ENCODE measurements around the gene CHST12.
A peak's percentile ranks its signal among the peaks of the same experiment; 100 is the strongest.

Gene CHST12

DNA sequence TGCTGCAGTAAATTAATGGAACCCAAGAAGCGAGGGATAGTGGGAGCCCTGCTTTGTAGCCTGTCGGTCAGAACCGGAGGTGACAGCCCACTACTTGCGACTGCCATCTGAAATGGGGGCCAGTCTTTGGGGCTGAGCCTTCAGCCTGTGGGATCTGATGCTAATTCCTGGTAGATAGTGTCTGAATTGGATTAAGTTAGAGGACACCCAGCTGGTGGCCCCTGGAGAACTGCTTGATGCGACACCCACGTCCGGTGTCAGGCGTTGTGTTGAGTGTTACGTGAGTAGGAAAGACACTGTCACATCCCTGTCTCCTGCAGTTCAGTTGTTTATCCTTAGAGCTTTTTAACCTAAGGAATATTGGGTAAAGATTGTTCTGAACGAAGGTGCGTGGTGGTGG, 43.8 kb upstream of the CHST12 start:
- Histone ChIP-seq H3K4me1 (peaks cover 53 to 67% (median 58%) of the 10 kb centered on the region in 10 experiments), H3K9ac (peak overlapping the region; percentile 9 to 100 (median 59); a peak in 14 of 22 replicates), H4K20me1 (peaks cover 75 to 99% (median 98%) of the 10 kb centered on the region in 11 experiments), H3K27ac (peak overlapping the region in 4 of 11 experiments; percentile 10 to 70 (median 62); a peak in 5 of 22 replicates), H3K9me3 (replicated peaks in 1 of 11) (no peaks in the 10 kb centered on the region), H3K4me3 (no peak overlapping the region; a peak in 1 of 20 replicates), H3K27me3 (no peaks in the 10 kb centered on the region), H3K36me3 (peaks cover 70 to 88% (median 87%) of the 10 kb centered on the region in 11 experiments), H3K4me2 (peak overlapping the region in 9 of 11 experiments; percentile 37 to 98 (median 95); a peak in 15 of 22 replicates)
- TF ChIP-seq Cebpa-rat (IDR thresholded peaks at IDR 0.05) = no peak

DNA sequence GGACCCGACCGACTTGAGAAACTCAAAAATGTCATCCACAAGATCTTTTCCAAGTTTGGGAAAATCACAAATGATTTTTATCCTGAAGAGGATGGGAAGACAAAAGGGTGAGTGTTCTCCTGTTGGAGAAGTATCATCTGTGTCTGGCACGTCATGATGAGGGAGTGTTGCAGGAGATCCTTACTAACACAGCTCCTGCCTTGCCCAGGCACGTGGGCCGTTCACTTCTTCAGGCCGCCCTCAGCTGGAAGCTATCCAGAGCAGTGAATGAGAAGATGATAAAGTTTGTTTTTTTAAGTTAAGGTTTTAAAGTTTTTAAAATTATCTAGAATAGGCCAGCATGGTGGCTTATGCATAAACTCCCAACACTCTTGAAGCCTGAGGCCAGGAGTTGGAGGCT, 42.6 kb upstream of the CHST12 start:
- TF ChIP-seq Cebpa-rat (IDR thresholded peaks at IDR 0.05) = no peak
- Histone ChIP-seq H3K9ac (peak overlapping the region in 10 of 11 experiments; percentile 18 to 67 (median 58); a peak in 19 of 22 replicates), H3K4me3 (peak overlapping the region in 4 of 10 experiments; percentile 24 to 41 (median 33); a peak in 5 of 20 replicates), H3K9me3 (replicated peaks in 1 of 11) (no peaks in the 10 kb centered on the region), H3K27me3 (no peaks in the 10 kb centered on the region), H3K4me1 (peaks cover 53 to 67% (median 58%) of the 10 kb centered on the region in 10 experiments), H3K27ac (peak overlapping the region in 8 of 11 experiments; percentile 52 to 74 (median 66); a peak in 17 of 22 replicates), H3K4me2 (peak overlapping the region; percentile 17 to 98 (median 95); a peak in 19 of 22 replicates), H4K20me1 (peaks cover 77 to 100% (median 100%) of the 10 kb centered on the region in 11 experiments), H3K36me3 (peaks cover 82 to 100% (median 99%) of the 10 kb centered on the region in 11 experiments)

DNA sequence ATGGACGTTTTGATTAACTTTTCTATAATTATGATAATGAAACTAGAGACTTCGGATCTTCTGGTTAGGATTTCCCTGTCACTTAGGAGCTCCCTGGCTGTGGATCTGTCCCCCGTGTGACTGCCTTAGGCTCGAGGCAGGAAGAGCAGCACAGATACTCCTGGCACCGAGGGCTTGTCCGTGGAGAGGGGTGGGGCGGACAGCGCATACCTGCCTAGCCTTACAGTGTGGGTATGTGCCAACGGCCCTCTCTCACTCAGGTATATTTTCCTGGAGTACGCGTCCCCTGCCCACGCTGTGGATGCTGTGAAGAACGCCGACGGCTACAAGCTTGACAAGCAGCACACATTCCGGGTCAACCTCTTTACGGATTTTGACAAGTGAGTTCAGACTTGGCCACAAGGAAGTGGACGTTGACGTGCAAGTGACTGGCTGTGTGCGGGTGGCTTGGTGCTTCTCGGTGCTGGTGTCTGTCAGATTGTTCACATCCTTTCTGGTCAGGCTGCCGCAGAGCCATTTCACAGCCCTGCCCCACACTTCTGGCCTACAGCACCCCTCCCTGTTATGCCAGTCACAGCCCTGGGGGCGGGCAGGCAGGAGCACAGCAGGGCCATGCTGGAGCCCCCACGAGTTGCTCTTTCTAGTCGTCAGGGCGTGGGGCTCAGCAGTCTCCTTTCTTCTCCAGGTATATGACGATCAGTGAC, 40.9 kb upstream of the CHST12 start:
- no peak overlapping the region for H3K4me3 ChIP-seq
- peaks cover 60 to 100% (median 100%) of the 10 kb centered on the region in 11 experiments for H4K20me1 ChIP-seq
- peak overlapping the region in 4 of 11 experiments; percentile 12 to 70 (median 62); a peak in 6 of 22 replicates for H3K27ac ChIP-seq
- H3K27me3 ChIP-seq = no peaks in the 10 kb centered on the region
- no peak overlapping the region for H3K4me2 ChIP-seq
- H3K36me3 ChIP-seq = peaks cover 98 to 100% (median 100%) of the 10 kb centered on the region in 11 experiments
- TF ChIP-seq Cebpa-rat (IDR thresholded peaks at IDR 0.05) = no peak
- H3K9ac ChIP-seq = no peak overlapping the region
- no peaks in the 10 kb centered on the region for H3K9me3 ChIP-seq (replicated peaks in 1 of 11)
- H3K4me1 ChIP-seq = peaks cover 35 to 49% (median 42%) of the 10 kb centered on the region in 10 experiments

DNA sequence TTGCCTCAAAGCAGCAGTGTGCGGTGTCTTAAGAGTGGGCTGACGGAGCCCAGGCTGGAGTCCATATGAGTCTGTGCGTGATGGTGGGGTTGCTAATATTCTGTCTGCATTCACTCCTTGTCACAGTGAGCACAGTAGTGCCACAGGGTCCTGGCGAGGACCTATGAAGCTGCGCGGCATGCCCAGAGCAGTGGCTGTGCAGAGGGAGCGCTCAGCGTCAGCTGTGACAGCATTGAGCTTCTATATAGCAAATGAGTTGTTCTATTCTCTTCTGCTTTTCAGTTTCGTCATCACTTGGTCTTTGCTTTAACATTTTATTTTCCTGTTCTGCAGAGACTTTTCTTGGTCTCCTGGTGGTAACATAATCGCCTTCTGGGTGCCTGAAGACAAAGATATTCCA, 34.3 kb upstream of the CHST12 start:
- Histone ChIP-seq H3K9ac (no peak overlapping the region), H3K36me3 (peaks cover 100% of the 10 kb centered on the region in 11 experiments), H3K4me2 (no peak overlapping the region), H3K27me3 (no peaks in the 10 kb centered on the region), H3K9me3 (replicated peaks in 1 of 11) (no peaks in the 10 kb centered on the region), H3K4me3 (no peak overlapping the region), H3K4me1 (no peaks in the 10 kb centered on the region), H3K27ac (no peak overlapping the region), H4K20me1 (peaks cover 18 to 100% (median 100%) of the 10 kb centered on the region in 11 experiments; a peak in 21 of 22 replicates)
- no peak for TF ChIP-seq Cebpa-rat (IDR thresholded peaks at IDR 0.05)

DNA sequence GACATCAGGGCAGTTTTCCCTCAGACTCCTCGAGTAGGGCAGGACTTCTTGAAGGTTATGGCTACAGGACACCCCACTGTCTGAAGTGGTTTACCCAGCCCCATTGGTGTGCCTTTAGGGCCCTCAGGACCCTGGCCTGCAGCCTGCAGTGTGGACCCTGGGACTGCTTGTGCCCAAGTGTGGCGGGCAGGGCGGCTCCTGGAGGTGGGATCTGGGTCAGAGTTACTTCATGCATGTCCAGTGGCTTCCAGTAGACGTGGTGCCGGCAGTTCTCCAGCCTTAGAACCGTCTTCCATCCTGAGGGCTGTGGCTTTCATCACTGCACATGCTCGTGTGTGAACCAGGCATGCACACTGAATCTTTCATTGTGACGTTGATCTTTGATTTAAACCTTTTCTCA, 32.1 kb upstream of the CHST12 start:
- peaks cover 18 to 100% (median 100%) of the 10 kb centered on the region in 11 experiments; a peak in 21 of 22 replicates for H4K20me1 ChIP-seq
- TF ChIP-seq Cebpa-rat (IDR thresholded peaks at IDR 0.05) = no peak
- no peaks in the 10 kb centered on the region for H3K4me1 ChIP-seq
- H3K4me3 ChIP-seq = no peak overlapping the region
- no peak overlapping the region for H3K9ac ChIP-seq
- H3K27me3 ChIP-seq = no peaks in the 10 kb centered on the region
- no peak overlapping the region for H3K4me2 ChIP-seq
- no peaks in the 10 kb centered on the region for H3K9me3 ChIP-seq (replicated peaks in 1 of 11)
- H3K27ac ChIP-seq = no peak overlapping the region
- H3K36me3 ChIP-seq = peaks cover 100% of the 10 kb centered on the region in 11 experiments

DNA sequence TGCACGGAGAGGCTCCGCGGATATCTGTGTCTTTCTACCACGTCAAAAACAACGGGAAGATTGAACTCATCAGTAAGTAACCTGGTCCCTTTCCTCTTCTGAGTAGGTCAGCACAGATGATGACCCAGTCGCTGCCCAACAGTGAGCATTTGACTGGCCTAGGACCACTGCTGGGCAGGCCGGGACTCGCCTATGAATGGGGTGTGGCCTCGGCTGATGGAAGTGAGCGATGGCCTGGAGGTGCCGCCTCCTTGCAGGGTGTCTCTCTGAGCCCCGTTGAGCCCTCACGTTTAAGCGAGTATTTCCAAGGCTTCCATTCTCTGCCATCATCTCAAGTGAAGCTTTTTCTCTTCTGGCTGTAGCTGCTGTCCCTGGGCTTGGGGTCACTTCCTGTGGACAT, 30.7 kb upstream of the CHST12 start:
- no peaks in the 10 kb centered on the region for H3K27me3 ChIP-seq
- peaks cover 100% of the 10 kb centered on the region in 11 experiments for H3K36me3 ChIP-seq
- H3K4me2 ChIP-seq = no peak overlapping the region
- no peak for TF ChIP-seq Cebpa-rat (IDR thresholded peaks at IDR 0.05)
- peaks cover 32 to 100% (median 100%) of the 10 kb centered on the region in 11 experiments for H4K20me1 ChIP-seq
- no peak overlapping the region for H3K4me3 ChIP-seq
- H3K9ac ChIP-seq = no peak overlapping the region
- H3K9me3 ChIP-seq (replicated peaks in 1 of 11) = no peaks in the 10 kb centered on the region
- no peak overlapping the region for H3K27ac ChIP-seq
- peaks cover 0 to 9% (median 0%) of the 10 kb centered on the region in 10 experiments; a peak in 2 of 20 replicates for H3K4me1 ChIP-seq

DNA sequence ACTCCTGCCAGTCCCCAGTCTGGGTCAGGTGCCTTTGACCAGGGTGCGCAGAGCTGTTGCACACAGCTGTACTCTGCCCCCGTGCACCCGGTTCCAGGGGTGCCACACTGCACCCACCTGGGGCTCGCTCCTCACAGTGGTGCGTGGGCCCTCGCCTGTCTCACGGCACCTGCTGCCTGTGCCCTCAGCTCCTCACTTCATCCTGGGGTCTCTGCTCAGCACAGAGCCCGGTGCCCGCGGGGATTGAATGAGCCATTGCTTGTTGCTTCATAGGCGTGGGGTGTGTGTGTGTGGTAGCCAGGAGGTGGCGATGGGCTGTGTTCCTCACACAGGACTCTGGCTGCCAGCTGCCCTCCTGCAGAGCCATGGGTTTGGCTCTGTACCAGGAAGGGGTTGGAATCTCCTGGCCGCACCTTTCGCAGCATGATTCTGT, 30.3 kb upstream of the CHST12 start:
- no peak overlapping the region for H3K9ac ChIP-seq
- H4K20me1 ChIP-seq = peaks cover 36 to 100% (median 100%) of the 10 kb centered on the region in 11 experiments
- peaks cover 100% of the 10 kb centered on the region in 11 experiments for H3K36me3 ChIP-seq
- H3K4me1 ChIP-seq = peaks cover 0 to 12% (median 0%) of the 10 kb centered on the region in 10 experiments; a peak in 2 of 20 replicates
- H3K4me2 ChIP-seq = no peak overlapping the region
- no peak overlapping the region for H3K27ac ChIP-seq
- no peaks in the 10 kb centered on the region for H3K9me3 ChIP-seq (replicated peaks in 1 of 11)
- H3K27me3 ChIP-seq = no peaks in the 10 kb centered on the region
- TF ChIP-seq Cebpa-rat (IDR thresholded peaks at IDR 0.05) = no peak
- no peak overlapping the region for H3K4me3 ChIP-seq

DNA sequence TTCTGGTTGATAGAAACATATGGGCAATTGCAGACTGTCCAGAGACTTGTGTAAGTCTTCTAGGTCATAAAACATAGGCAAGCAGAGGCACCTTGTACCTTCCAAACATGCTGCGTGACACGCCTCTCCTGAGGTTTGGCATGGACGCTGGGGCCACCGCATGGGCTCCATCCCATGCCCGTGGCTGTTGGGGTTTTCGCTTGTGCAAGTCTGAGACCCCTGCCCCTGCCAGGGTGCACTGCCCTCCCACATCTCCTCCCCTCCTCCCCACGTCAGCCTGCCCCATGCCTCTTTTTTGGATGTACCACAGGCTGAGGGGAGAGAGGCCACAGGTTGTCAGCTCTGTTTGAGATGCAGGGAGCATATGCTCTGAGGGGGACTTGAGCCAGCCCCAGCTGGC, 29.8 kb upstream of the CHST12 start:
- Histone ChIP-seq H3K4me2 (no peak overlapping the region), H3K9me3 (replicated peaks in 1 of 11) (no peaks in the 10 kb centered on the region), H3K4me3 (no peak overlapping the region), H3K27me3 (no peaks in the 10 kb centered on the region), H3K27ac (no peak overlapping the region), H4K20me1 (peaks cover 41 to 100% (median 100%) of the 10 kb centered on the region in 11 experiments), H3K36me3 (peaks cover 100% of the 10 kb centered on the region in 11 experiments), H3K4me1 (peaks cover 0 to 12% (median 0%) of the 10 kb centered on the region in 10 experiments; a peak in 2 of 20 replicates), H3K9ac (no peak overlapping the region)
- no peak for TF ChIP-seq Cebpa-rat (IDR thresholded peaks at IDR 0.05)

DNA sequence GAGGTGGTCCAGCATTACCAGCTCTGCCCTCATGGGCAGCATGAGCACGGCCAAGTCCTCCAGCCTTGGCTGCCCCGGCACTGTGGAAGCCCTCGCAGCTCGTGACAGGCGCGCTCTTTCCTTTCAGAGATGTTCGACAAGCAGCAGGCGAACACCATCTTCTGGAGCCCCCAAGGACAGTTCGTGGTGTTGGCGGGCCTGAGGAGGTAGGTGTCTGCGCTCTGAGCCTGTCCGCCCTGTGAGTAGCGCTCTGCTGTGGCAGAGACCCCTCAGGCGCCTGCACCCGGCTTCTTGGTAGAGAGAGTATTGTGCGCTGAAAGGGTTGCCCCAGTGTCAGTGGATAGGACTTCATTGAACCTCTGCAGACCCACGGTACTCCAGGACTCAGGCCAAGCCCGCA, 29.0 kb upstream of the CHST12 start:
- peaks cover 49 to 100% (median 100%) of the 10 kb centered on the region in 11 experiments for H4K20me1 ChIP-seq
- H3K4me2 ChIP-seq = no peak overlapping the region
- peaks cover 100% of the 10 kb centered on the region in 11 experiments for H3K36me3 ChIP-seq

More for the DNA sequence above, 29.0 kb upstream of the CHST12 start:
- Histone ChIP-seq H3K27me3 (no peaks in the 10 kb centered on the region), H3K4me3 (no peak overlapping the region), H3K9ac (0 out of 22 replicates have a peak overlapping the region, but pooled peaks of 1 of the 11 experiments have one; percentile 17), H3K27ac (no peak overlapping the region), H3K4me1 (peaks cover 0 to 12% (median 0%) of the 10 kb centered on the region in 10 experiments; a peak in 2 of 20 replicates), H3K9me3 (replicated peaks in 1 of 11) (no peaks in the 10 kb centered on the region)
- no peak for TF ChIP-seq Cebpa-rat (IDR thresholded peaks at IDR 0.05)
